ENCODE measurements around the gene PGM5. TPM values are rescaled to one million over a fixed set of nuclear protein-coding genes. Genes with fewer than 3 reads are reported as not detected.

Gene PGM5
- total and polyA plus RNA-seq, 2 donors (not counting 3 experiments of a cell fraction or from before 2014, with no cell fraction given) = 0.14 to 1.9 TPM

GRCh38 chr9:68502279-68502678, 145.9 kb downstream of the PGM5 start:
- Histone ChIP-seq H3K9me1 (replicated peaks; ENCODE audit: control insufficient read depth, extremely low read depth, insufficient read depth, low read length) (no peaks in the 10 kb centered on the region), H3K4me1 (ENCODE audit: control insufficient read depth, extremely low read depth, insufficient read depth, low read length) (no peaks in the 10 kb centered on the region), H3K4me3 (replicated peaks in 1 of 3; ENCODE audit: insufficient read depth in 1 of 3, low read depth in 1 of 3, low read length in 3 of 3) (no peak overlapping the region), H3K27me3 (ENCODE audit: control insufficient read depth in 2 of 2, insufficient read depth in 2 of 2, low read length in 2 of 2) (no peaks in the 10 kb centered on the region), H3K79me2 (ENCODE audit: control insufficient read depth, insufficient read depth, low read length) (no peaks in the 10 kb centered on the region), H3K27ac (ENCODE audit: insufficient read depth, low read depth, low read length) (no peak overlapping the region), H2AFZ (ENCODE audit: low read depth, low read length) (no peak overlapping the region), H3K4me2 (ENCODE audit: insufficient read depth, low read length) (no peak overlapping the region), H4K20me1 (replicated peaks; ENCODE audit: control insufficient read depth, extremely low read depth, insufficient read depth, low read length) (no peaks in the 10 kb centered on the region), H3K9me3 (replicated peaks; ENCODE audit: control insufficient read depth, insufficient read depth, low read length) (no peaks in the 10 kb centered on the region), H3K9ac (replicated peaks; ENCODE audit: extremely low read depth, insufficient read depth, low read length) (no peak overlapping the region), H3K36me3 (ENCODE audit: control insufficient read depth in 2 of 2, extremely low read depth in 1 of 2, insufficient read depth in 2 of 2, low read length in 2 of 2) (no peaks in the 10 kb centered on the region)
- dilution Hi-C loops (cut with MboI; ENCODE audit: extremely low pct_ligation_motif_present, low sequenced_read_pairs) = no loop called here
- intact Hi-C loops (cut with micrococcal nuclease) = no loop called here
- ChIA-PET POLR2A (no interaction called here), CTCF (no interaction called here)
- no peak for FAIRE-seq
- DNase-seq (ENCODE audit: low read depth, low spot score) = no peak
- TF ChIP-seq JUN (IDR thresholded peaks at IDR 0.05; ENCODE audit: borderline replicate concordance, insufficient read depth, insufficient read length, low read depth) (no peak), EZH2 (IDR thresholded peaks at IDR 0.05; ENCODE audit: borderline replicate concordance, low read depth, low read length, severe bottlenecking) (no peak), GATA2 (IDR thresholded peaks at IDR 0.05; ENCODE audit: insufficient read depth, insufficient read length, low read depth, low read length) (no peak), MAX (IDR thresholded peaks at IDR 0.05; ENCODE audit: insufficient read depth, insufficient read length) (no peak), POLR2AphosphoS5 (IDR thresholded peaks at IDR 0.05; ENCODE audit: insufficient read depth, low read depth, low read length) (no peak), POLR2A (IDR thresholded peaks at IDR 0.05; ENCODE audit: low read depth, low read length) (no peak), MYC (IDR thresholded peaks at IDR 0.05; ENCODE audit: low read depth, low read length) (no peak), FOS (IDR thresholded peaks at IDR 0.05; ENCODE audit: borderline replicate concordance, insufficient read depth, low read length) (no peak)
- TF ChIP-seq, protein P1, sequence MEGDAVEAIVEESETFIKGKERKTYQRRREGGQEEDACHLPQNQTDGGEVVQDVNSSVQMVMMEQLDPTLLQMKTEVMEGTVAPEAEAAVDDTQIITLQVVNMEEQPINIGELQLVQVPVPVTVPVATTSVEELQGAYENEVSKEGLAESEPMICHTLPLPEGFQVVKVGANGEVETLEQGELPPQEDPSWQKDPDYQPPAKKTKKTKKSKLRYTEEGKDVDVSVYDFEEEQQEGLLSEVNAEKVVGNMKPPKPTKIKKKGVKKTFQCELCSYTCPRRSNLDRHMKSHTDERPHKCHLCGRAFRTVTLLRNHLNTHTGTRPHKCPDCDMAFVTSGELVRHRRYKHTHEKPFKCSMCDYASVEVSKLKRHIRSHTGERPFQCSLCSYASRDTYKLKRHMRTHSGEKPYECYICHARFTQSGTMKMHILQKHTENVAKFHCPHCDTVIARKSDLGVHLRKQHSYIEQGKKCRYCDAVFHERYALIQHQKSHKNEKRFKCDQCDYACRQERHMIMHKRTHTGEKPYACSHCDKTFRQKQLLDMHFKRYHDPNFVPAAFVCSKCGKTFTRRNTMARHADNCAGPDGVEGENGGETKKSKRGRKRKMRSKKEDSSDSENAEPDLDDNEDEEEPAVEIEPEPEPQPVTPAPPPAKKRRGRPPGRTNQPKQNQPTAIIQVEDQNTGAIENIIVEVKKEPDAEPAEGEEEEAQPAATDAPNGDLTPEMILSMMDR (IDR thresholded peaks at IDR 0.05; ENCODE audit: extremely low read depth in 1 of 2, insufficient read depth in 1 of 2, low read depth in 1 of 2, low read length in 2 of 2) = no peak
- no TSS peak for BruUV-seq (replicated peaks)
